Stimulated activated CD8-positive, alpha-beta memory T cell treated with anti-CD3 and anti-CD28 coated beads, Interleukin-12 subunit alpha, Interleukin-12 subunit beta, amount 100 ng/mL, for 4 hours (primary cell): ENCODE data around the gene TEDDM1.

Source experiments
- DNase-seq: peaks from one replicate; pipeline ENCODE4 v3.0.0-alpha.2; 2020; ENCODE audit warnings: low read depth

Gene TEDDM1

GRCh38 chr1:182406012-182406411 is 5.5 kb upstream of the TEDDM1 start:
- DNase-seq = no peak

DNA sequence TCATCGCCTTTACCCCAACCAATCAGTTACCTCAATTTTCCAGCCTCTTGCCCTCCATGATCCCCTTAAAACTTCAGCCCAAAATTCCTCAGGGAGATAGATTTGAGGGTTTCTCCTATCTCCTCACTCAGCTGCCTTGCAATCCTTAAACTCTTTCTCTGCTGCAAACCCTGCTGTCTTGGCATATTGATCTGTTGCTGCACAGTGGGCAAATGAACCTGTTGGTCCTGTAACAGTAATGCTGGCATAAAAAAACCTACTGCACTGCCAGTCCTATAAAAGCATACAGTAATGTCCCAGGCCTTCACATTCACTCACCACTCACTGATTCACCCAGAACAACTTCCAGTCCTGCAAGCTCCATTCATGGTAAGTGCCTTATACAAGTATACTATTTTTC is 5.1 kb upstream of the TEDDM1 start:
- DNase-seq = no peak

DNA sequence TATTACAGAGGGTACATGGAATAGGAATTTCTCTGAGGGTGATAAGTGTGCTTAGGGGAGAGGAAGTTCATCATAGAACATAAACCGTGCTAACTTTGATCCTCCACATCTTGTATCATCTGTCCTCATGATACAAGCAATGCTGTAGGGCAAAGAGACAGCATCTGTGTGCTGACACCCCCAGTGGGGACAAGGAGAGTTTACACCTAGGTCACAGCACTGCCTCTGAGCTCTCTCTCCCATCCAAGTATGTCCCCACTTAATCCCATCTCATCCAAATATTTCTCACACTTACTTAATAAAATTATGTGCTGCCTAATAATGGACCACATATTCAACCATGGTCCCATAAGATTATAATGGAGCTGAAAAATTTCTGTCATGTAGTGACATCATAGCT is 4.3 kb upstream of the TEDDM1 start:
- no peak for DNase-seq

- DNase-seq = no peak
Measured at GRCh38 chr1:182397653-182398393, 2.6 kb downstream of the TEDDM1 start.

DNA sequence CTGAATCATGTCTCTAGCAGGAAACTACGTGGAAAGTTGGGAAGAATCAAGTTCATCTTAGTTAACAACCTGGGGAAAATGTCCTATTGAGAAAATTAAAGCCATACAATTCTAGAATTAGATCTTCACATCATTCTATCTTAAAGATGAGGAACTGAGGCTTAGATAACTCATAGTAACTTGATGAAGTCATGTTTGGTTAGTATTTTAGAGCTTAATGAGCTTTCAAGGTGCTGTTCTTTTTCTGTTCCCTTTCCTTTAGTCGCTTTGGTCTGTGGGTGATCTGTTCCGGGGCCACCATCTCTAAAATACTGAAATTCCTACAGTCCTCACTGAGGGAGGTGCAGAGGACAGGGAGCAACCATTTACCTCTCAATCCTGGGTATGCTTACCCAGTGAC is 4.6 kb downstream of the TEDDM1 start:
- DNase-seq = no peak

GRCh38 chr1:182394055-182394775 is 6.3 kb downstream of the TEDDM1 start:
- DNase-seq = no peak

- no peak for DNase-seq
Measured at GRCh38 chr1:182392050-182393028, 8.1 kb downstream of the TEDDM1 start.

DNA sequence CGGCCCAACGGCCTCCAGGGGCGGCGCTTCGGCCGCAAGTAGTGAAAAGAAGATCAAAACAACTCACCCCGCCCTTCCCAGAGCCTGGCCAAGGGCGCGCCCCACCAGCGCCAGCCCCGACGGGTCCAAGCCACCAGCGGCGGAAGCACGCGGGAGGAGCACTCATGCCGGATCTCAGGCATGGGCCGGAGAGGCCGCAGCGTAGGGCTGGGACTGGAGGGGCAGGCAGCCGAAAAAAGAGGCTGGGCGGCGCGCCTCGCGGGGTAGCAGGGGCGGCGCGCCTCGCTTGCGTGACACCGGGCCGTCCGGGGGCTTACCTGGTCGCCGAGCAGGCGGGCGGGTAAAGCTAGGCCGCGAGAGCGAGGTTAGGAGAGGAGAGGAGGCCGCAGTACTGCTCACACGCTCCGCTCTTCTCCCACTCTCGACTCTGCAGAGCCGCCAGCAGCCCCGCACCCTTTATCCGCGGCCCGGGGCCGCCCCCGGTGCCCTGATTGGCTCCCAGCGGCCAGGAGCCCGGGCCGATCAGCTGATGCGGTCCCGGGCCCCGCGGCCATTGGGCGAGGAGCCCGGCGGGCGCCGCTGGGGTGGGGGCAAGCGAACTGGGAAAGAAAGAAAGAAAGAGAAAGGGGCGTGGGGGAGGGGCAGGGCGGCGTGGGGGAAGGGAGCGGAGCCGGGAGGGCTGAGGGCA is 9.0 kb downstream of the TEDDM1 start, which contains the start of gene GLUL:
Gene GLUL (minus strand): TSS at position 429 of the 688 bp plus-strand sequence. CDS start 3,053 bp downstream, outside the sequence.
- peak; percentile 51 for DNase-seq

- DNase-seq = no peak
Measured at GRCh38 chr1:182391028-182391361, 9.5 kb downstream of the TEDDM1 start.

DNA sequence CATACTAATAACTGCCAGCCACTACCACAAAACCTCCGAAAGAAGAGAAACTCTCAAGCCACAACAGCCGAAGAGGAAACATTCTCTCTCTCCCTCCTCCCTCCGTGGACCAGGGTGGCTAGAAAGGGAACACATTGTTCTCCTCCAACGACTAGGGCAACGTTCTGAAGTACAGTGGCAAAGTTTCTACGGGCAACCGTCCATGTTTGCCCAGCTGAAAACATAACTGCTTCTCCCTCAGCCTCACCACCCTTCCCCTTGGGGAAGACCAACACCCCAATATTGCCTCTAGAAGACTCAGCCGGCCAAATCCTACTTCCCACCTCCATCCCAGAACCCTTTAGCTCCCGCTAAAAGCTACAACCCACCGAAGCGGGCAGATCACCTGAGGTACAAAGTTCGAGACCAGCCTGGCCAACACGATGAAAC is 10.8 kb downstream of the TEDDM1 start:
- DNase-seq = no peak

DNA sequence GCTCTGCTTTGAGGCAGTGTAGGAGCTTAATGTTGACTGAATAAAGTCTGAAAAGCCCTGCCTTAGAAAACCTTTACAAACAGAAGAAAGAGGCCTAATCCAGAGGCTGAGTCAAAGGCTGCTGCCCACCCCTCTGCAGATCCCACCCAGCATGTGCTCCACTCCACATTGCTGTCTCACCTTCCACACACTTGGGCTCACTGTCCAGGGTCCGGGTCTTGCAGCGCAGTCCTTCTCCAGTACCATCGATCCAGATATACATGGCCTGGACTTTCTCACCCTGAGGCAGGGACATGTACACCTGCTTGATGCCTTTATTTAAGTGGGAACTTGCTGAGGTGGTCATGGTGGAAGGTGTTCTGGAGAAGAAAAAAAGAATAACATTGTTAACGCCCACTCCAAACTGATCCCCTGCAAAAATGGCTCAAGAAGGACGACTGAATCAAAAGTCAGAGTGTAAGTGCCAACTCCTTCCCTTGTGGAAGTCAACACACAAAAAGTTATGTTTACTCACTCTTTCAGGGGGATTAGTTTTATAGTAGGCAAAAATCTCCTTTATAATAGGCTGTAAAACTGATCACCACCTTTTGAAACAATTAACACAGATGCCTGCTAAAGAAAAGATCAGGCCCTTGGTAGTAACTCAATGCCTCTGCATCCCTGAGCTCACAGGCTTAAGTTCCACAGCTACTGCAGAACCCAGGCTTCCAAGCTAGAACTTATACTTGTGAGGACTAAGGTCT is 11.9 kb downstream of the TEDDM1 start:
- DNase-seq = no peak

DNA sequence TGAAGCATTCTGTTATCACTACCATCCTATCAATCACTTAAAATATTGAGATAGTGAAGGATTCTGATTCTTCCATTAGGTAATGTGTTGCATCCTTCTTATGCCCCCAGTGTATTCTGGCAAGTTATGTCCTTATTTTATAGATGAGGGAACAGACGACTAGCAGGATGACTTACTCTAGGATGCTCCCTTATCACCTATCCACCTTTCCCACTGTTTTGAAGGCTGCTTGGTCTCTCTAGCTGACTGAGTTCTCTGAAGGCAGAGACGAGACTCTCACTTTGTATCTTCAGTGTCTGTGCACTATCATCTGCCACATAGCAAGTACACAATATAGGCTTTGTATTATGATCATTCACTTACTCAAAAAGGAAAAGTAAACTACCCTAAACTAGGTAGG is 12.9 kb downstream of the TEDDM1 start:
- no peak for DNase-seq

DNA sequence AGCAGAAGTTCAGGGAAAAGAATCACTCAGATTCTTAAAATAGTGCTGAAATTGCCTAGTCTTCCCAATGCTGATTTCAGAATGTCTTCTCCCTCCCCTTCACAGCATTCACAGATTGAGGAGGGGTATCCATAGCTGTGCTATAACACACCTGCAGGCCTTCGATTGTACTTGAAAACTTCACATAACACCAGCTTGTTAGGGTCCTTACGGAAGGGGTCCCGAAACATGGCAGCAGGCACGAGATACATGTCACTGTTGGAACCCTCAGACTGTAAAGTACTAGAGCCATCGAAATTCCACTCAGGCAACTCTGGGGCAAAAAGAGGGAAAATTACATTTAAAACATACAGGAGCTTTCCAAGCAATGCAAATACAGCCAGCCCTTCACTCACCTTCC is 13.5 kb downstream of the TEDDM1 start:
- no peak for DNase-seq

- DNase-seq = no peak
Measured at GRCh38 chr1:182385885-182386853, 14.3 kb downstream of the TEDDM1 start.

DNA sequence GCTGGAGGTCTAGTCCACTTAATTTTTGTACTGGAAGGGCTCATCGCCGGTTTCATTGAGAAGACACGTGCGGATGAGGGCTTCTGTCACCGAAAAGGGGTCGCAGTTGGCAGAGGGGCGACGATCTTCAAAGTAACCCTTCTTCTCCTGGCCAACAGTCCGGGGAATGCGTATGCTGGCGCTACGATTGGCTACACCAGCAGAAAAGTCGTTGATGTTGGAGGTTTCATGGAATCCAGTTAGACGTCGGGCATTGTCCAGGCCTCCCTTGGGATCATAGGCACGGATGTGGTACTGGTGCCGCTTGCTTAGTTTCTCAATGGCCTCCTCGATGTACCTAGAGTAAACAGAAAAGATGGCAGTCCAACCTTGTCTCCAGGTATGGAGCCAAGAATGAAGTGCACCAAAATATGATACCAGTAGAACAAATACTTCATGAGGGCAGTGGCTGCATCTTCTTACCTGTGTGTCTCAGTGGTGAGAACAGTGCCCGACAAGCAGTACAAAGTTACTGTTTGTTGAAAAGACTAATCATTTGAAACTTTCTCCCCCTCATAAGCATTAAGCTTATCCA is 16.0 kb downstream of the TEDDM1 start:
- DNase-seq = no peak

GRCh38 chr1:182383934-182384333 is 16.5 kb downstream of the TEDDM1 start:
- DNase-seq = no peak

DNA sequence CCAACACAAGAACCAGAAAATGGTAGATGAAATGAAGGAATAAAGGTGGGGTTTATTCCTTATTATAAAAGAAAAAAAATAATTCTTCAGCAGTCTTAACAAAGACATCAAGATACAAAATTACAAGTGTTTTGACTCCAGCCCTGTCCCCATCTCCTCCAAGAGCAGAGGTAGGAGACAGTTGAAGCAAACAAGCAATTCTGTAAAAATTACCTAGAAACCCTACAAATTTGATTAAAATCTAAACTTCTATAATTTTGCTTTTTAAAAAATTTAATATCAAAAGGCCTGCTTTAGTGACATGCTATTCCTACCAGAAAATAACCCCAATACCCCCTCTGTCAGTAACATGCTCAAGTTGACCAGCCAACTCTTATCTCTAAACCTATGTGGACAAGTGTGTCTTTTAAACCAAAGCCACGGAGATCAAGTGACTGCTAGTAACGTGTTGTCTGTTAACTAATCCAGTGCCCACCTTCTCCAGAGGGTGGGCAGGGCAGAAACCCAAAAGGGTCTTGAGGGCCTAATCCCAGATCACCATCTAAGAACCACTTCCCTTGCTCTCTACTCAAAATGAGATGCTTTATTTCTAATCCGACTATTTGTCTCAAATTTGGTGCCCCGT is 17.3 kb downstream of the TEDDM1 start:
- no peak for DNase-seq

- no peak for DNase-seq
Measured at GRCh38 chr1:182381962-182382819, 18.3 kb downstream of the TEDDM1 start.
